ENCODE results near the gene MAP7D3.

Gene MAP7D3

DNA sequence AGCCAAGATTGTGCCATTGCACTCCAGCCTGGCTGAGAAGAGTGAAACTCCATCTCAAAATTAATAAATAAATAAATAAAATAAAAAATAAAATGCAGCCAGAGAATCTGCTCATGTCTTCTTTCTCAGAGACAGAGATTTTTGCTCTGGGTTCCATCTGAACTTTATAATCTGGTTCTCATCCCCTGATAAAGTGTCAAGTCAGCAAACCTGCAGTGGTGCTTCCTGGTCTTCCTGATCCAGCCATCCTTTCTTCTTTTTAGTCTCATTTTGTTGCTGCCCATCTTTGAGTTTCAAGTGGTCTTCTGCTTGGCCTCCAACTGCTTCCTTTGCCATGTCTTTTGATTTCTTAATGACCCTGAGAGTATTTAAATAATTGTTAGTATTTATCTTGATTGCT is 24.1 kb downstream of the MAP7D3 start:
- Mint-ChIP-seq H3K9me3 (no peaks in the 10 kb centered on the region), H3K4me1 (ENCODE audit: low read depth) (peaks cover 27% of the 10 kb centered on the region), H3K4me3 (no peak overlapping the region), H3K27me3 (ENCODE audit: low read depth) (no peaks in the 10 kb centered on the region), H3K36me3 (ENCODE audit: low read depth) (peaks cover 55% of the 10 kb centered on the region), H3K27ac (peak overlapping the region; percentile 24)
- DNase-seq (ENCODE audit: low spot score) = no peak

DNA sequence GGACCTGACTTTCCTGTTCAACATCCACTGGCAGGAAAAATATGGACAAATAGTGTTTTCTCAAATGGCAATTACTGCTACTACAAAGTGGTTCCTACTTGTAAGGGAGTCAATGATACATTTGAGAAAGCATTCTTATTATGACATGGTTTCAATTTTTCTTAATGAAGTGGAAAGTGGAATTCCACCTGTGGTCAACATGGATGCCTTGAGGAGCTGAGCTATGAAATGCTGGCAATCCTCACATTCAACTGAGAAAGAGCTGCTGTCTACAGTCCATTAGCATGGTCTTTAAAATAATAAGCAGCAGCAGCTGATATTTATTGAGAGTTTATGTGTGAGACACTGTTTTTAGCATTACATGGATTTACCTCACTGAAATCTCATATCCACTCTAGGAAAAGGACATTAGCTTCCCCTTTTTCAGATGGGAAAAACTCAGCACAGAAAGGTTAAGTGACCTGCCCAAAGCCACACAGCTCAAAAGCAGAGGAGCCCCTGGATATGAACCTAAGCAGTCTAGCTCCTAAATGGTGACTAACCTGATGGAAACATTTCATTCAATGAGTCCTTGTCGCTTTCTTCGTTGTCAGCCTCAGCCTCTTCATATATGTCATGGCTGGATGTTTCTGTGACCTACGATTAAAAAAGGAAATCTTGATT is 29.2 kb downstream of the MAP7D3 start:
- no peak for DNase-seq (ENCODE audit: low spot score)

DNA sequence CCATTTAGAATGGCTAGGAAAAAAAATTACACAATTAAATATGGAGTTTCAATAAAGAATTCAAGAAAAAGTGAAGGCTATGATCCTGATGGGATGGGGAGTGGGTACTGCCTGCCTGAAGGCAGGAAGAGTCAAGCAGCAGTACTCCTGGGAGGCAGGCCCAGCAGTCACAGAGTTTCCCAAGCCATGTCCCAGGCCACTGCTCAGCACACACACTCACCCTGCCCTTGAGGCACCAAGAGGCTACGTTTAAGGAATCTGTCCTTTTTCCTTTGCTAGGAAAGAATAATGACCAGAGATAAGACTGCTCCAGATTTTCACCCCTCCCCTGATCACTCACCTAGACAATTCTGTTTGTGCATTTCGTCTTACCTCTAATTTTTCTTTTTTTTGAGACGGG is 30.2 kb downstream of the MAP7D3 start:
- Mint-ChIP-seq H3K4me1 (ENCODE audit: low read depth) (peaks cover 17% of the 10 kb centered on the region), H3K27me3 (ENCODE audit: low read depth) (no peaks in the 10 kb centered on the region), H3K27ac (peak overlapping the region; percentile 49), H3K9me3 (no peaks in the 10 kb centered on the region), H3K4me3 (no peak overlapping the region), H3K36me3 (ENCODE audit: low read depth) (peaks cover 55% of the 10 kb centered on the region)
- no peak for DNase-seq (ENCODE audit: low spot score)

More for the DNA sequence above, 29.2 kb downstream of the MAP7D3 start:
- Mint-ChIP-seq H3K27ac (no peak overlapping the region), H3K9me3 (no peaks in the 10 kb centered on the region), H3K27me3 (ENCODE audit: low read depth) (no peaks in the 10 kb centered on the region), H3K4me3 (no peak overlapping the region), H3K36me3 (ENCODE audit: low read depth) (peaks cover 61% of the 10 kb centered on the region), H3K4me1 (ENCODE audit: low read depth) (peaks cover 17% of the 10 kb centered on the region)

DNA sequence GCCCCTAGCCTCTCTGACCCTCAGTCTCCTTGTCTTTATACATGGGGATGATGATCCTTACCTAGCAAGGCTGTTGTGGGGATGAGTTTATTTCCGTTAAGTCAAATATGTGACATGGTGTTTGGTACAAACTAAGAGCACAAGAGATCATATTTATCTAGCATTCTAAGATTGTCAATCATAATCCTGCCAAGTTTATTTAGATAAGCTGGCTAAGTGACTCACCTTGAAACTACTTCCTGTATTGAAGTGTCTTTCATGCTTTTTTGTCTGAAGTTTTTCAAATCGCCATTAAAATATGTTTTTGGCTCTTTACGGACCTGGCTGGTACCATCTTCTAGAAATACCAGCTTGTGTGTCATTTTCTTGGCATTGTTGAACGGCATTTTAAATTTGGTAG is 30.7 kb downstream of the MAP7D3 start:
- peaks cover 52% of the 10 kb centered on the region for H3K36me3 Mint-ChIP-seq (ENCODE audit: low read depth)
- no peaks in the 10 kb centered on the region for H3K9me3 Mint-ChIP-seq
- H3K4me3 Mint-ChIP-seq = no peak overlapping the region
- DNase-seq (ENCODE audit: low spot score) = no peak
- peaks cover 17% of the 10 kb centered on the region for H3K4me1 Mint-ChIP-seq (ENCODE audit: low read depth)
- H3K27ac Mint-ChIP-seq = peak overlapping the region; percentile 49
- H3K27me3 Mint-ChIP-seq (ENCODE audit: low read depth) = no peaks in the 10 kb centered on the region

DNA sequence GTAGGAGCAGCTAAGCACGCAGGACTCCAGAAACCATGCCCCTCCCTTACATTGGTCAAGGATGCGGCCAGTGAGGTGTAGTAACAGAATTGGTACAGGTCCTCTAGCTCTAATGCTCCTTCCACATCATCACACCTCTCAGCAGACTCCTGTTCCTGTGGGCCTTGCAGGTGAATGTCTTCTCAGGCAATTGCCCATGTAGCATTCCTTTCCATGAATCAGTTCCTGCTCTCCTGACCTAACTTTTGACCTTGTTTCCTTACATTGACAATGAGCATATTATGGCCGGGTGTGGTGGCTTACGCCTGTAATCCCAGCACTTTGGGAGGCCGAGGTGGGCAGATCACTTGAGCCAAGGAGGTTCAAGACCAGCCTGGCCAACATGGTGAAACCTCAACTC is 31.3 kb downstream of the MAP7D3 start:
- peaks cover 49% of the 10 kb centered on the region for H3K36me3 Mint-ChIP-seq (ENCODE audit: low read depth)
- no peak for DNase-seq (ENCODE audit: low spot score)

DNA sequence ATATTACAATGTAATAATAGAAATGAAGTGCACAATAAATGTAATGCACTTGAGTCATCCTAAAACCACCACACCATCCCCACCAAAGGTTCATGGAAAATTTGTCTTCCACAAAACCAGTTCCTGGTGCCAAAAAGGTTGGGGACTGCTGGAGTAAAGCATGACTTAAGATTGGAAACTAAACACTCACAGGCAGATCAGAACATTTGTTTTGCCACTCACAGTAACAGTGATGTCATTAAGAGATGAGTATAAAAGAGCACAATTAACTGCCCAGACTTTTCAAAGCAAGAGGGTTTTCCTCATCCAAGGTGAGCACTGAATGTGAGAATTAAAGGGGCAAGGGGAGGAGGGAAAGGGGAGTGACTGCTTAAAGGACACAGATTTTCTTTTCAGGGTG is 35.6 kb downstream of the MAP7D3 start:
- H3K36me3 Mint-ChIP-seq (ENCODE audit: low read depth) = peaks cover 26% of the 10 kb centered on the region
- DNase-seq (ENCODE audit: low spot score) = no peak
- H3K4me3 Mint-ChIP-seq = no peak overlapping the region
- H3K27me3 Mint-ChIP-seq (ENCODE audit: low read depth) = no peaks in the 10 kb centered on the region
- no peak overlapping the region for H3K27ac Mint-ChIP-seq
- H3K9me3 Mint-ChIP-seq = no peaks in the 10 kb centered on the region
- peaks cover 8% of the 10 kb centered on the region for H3K4me1 Mint-ChIP-seq (ENCODE audit: low read depth)

More for the DNA sequence above, 31.3 kb downstream of the MAP7D3 start:
- peaks cover 17% of the 10 kb centered on the region for H3K4me1 Mint-ChIP-seq (ENCODE audit: low read depth)
- H3K27me3 Mint-ChIP-seq (ENCODE audit: low read depth) = no peaks in the 10 kb centered on the region
- H3K9me3 Mint-ChIP-seq = no peaks in the 10 kb centered on the region
- no peak overlapping the region for H3K27ac Mint-ChIP-seq
- H3K4me3 Mint-ChIP-seq = no peak overlapping the region

DNA sequence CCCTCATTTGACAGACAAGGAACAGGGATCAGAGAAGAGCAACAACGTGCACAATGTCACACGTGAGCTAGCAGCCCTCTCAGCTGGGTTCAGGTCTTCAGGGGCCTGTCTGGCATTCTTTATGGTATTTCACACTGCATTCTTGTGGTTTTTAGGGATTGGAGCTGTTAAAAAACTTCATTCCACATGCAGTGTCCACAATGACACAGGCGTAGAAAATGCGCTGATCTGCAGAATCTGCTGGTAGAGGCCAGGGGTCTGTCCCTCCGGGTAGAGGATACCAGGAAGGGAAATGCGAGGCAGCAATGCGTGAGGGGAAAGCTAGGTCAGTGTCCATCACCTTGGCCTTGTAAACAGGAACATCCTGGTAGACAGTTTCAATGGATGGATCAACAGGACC is 36.6 kb downstream of the MAP7D3 start:
- Mint-ChIP-seq H3K27me3 (ENCODE audit: low read depth) (no peaks in the 10 kb centered on the region), H3K9me3 (no peaks in the 10 kb centered on the region), H3K27ac (no peak overlapping the region), H3K4me1 (ENCODE audit: low read depth) (peaks cover 5% of the 10 kb centered on the region), H3K36me3 (ENCODE audit: low read depth) (peaks cover 19% of the 10 kb centered on the region), H3K4me3 (no peak overlapping the region)
- DNase-seq (ENCODE audit: low spot score) = no peak

DNA sequence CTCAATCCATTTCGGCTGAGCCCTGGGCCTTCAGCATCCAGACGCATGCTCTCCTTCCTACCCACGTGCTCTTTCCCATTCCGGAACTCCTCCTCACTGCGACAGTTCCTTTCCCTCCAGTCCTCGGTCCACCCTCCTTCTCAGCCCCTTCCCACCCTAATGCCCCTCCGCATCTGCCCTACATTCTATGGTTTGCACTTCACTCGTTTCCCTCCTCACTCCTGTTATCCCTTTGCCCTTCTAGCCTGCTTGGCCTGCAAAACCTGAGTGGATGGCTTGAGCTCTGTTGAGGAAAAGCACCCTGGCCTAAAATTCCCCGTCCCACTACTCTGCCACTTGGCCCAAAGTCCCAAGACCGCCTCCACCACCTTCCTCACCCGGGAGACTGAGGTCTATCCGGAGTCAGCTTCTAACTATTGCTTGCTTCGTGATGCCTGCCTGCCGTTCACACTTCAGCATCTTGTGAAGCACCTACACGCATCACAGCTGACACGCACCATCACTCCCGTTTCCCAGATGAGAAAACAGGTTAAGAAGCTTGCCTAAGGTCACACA is 38.6 kb downstream of the MAP7D3 start:
- DNase-seq (ENCODE audit: low spot score) = no peak
- Mint-ChIP-seq H3K27me3 (ENCODE audit: low read depth) (no peaks in the 10 kb centered on the region), H3K4me1 (ENCODE audit: low read depth) (no peaks in the 10 kb centered on the region), H3K36me3 (ENCODE audit: low read depth) (peaks cover 6% of the 10 kb centered on the region), H3K9me3 (no peaks in the 10 kb centered on the region), H3K27ac (no peak overlapping the region), H3K4me3 (no peak overlapping the region)

DNA sequence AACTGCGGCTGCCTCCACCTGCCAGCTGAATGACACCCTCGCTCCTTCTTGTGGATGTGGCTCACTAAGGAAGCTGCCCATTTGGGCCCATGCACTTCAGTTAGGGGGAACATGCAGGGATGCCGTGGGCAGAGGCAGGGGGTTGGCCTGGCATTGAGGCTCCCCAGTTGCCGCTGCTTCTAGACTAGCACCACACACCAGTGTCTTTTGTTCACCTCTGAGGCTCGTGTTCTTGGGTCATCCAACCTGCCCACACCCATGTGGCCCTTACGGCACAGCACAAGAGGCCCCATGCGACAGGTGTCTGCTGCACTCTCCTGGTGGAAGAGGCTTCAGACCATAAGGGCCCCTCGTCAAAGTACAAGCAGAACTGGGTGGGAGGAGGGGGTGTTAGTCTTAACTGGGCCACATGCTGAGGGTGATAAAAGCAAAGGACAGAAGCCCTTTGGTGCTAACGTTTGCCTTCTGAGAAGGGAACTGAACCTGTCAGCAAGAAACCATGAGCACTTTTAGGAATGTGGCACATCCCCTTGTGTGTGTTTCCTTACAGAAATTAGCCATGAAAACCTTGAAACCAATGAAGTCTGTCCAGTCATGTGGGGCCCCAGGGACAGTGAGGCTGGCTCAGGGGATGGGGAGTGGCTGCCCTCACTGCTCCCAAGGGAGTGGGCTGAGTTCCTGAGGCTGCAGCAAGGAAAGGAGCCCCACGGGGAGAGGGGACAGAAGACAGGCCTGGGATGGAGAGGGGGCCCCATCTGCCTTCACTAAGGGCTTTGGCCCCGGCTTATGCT is 39.2 kb downstream of the MAP7D3 start:
- H3K27me3 Mint-ChIP-seq (ENCODE audit: low read depth) = no peaks in the 10 kb centered on the region

DNA sequence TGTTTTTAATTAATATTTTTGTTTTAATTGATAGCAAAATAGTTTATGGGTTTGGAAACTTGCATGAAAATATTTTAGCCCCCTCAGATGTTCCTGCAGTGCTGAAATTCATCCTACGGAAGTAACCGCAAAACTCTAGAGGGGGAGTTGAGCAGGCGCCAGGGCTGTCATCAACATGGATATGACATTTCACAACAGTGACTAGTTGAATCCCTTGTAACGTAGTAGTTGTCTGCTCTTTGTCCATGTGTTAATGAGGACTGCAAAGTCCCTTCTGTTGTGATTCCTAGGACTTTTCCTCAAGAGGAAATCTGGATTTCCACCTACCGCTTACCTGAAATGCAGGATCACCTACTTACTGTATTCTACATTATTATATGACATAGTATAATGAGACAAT is 40.4 kb downstream of the MAP7D3 start:
- Mint-ChIP-seq H3K9me3 (no peaks in the 10 kb centered on the region), H3K27ac (no peak overlapping the region), H3K4me1 (ENCODE audit: low read depth) (no peaks in the 10 kb centered on the region), H3K4me3 (no peak overlapping the region), H3K36me3 (ENCODE audit: low read depth) (peaks cover 3% of the 10 kb centered on the region), H3K27me3 (ENCODE audit: low read depth) (no peaks in the 10 kb centered on the region)
- no peak for DNase-seq (ENCODE audit: low spot score)

More for the DNA sequence above, 39.2 kb downstream of the MAP7D3 start:
- H3K4me1 Mint-ChIP-seq (ENCODE audit: low read depth) = no peaks in the 10 kb centered on the region
- no peak overlapping the region for H3K4me3 Mint-ChIP-seq
- DNase-seq (ENCODE audit: low spot score) = no peak
- H3K36me3 Mint-ChIP-seq (ENCODE audit: low read depth) = peaks cover 3% of the 10 kb centered on the region
- no peaks in the 10 kb centered on the region for H3K9me3 Mint-ChIP-seq
- H3K27ac Mint-ChIP-seq = no peak overlapping the region

DNA sequence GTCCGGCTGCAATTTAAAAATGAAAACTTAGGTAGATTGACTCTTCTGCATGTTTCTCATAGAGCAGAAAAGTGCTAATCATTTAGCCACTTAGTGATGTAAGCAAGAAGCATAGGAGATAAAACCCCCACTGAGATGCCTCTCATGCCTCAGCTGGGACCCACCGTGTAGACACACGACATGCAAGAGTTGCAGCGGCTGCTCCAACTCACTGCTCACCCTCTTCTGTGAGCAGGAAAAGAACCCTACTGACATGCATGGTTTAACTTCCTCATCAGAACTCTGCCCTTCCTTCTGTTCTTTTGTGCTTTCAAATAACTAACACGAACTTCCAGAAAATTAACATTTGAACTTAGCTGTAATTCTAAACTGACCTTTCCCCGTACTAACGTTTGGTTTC is 41.0 kb downstream of the MAP7D3 start:
- Mint-ChIP-seq H3K9me3 (no peaks in the 10 kb centered on the region), H3K4me3 (no peak overlapping the region), H3K27me3 (ENCODE audit: low read depth) (no peaks in the 10 kb centered on the region), H3K4me1 (ENCODE audit: low read depth) (no peaks in the 10 kb centered on the region), H3K27ac (no peak overlapping the region), H3K36me3 (ENCODE audit: low read depth) (no peaks in the 10 kb centered on the region)
- DNase-seq (ENCODE audit: low spot score) = no peak

DNA sequence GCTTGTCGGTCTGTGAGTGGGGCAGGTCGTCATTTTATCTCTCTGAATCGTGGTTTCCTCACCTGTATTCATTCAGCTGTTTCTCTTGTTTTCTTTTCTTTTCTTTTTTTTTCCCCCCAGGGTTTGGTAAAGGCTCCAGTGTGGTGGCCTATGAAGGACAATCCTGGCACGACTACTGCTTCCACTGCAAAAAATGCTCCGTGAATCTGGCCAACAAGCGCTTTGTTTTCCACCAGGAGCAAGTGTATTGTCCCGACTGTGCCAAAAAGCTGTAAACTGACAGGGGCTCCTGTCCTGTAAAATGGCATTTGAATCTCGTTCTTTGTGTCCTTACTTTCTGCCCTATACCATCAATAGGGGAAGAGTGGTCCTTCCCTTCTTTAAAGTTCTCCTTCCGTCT is 41.4 kb downstream of the MAP7D3 start:
- H3K36me3 Mint-ChIP-seq (ENCODE audit: low read depth) = no peaks in the 10 kb centered on the region
- H3K4me1 Mint-ChIP-seq (ENCODE audit: low read depth) = peaks cover 4% of the 10 kb centered on the region
- DNase-seq (ENCODE audit: low spot score) = no peak
- H3K4me3 Mint-ChIP-seq = no peak overlapping the region
- no peaks in the 10 kb centered on the region for H3K9me3 Mint-ChIP-seq
- H3K27ac Mint-ChIP-seq = no peak overlapping the region
- H3K27me3 Mint-ChIP-seq (ENCODE audit: low read depth) = no peaks in the 10 kb centered on the region

DNA sequence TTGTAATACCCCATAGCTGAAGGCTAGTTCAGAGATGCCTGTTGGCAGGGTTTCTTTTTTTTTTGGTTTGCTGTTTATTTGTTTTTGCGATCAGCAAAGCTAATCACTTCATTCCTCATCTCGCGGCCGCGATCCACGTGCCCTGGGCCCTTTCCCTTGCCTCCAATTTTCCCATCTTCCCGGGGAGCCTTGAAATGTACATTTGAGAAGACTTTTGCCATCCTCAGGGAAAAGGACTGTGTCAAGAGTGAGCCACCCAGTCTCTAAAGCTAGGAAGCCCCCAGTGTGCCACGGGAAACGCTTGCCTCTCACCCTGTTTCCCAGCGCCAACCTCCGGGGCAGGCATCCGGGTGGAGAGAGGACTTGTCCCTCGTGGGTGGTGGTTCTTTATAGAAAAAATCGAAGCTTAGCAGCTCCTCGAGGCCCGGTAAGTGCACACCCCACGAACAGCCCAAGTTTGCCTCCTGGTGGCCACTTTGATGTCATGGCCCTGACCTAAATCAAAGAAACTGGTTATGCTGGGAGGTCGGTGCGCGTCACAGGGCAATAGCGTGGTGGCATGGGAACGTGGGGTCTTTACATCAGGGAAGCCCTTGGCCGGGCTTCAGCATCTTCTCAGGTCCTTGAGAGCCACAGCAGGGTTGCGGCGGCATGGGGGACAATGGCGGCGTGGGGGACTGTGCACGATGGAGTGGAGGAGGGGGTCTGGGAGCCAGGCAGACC is 42.0 kb downstream of the MAP7D3 start:
- DNase-seq (ENCODE audit: low spot score) = no peak
- Mint-ChIP-seq H3K9me3 (no peaks in the 10 kb centered on the region), H3K27ac (no peak overlapping the region), H3K4me3 (no peak overlapping the region), H3K36me3 (ENCODE audit: low read depth) (no peaks in the 10 kb centered on the region), H3K4me1 (ENCODE audit: low read depth) (peaks cover 8% of the 10 kb centered on the region), H3K27me3 (ENCODE audit: low read depth) (no peaks in the 10 kb centered on the region)

DNA sequence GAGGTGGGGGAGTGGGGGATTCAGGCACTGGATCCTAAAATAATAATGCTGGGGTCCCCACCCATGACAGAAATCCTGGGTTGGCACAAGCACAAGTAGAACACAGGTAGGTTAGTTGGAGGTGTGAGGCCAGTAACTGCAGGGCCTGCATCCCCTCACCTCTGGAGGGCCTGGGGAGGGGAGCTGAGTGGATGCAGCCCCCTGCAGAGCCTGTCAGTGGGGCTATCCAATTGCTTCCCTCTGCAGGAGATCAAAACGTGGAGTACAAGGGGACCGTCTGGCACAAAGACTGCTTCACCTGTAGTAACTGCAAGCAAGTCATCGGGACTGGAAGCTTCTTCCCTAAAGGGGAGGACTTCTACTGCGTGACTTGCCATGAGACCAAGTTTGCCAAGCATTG is 43.7 kb downstream of the MAP7D3 start:
- DNase-seq (ENCODE audit: low spot score) = no peak
- H3K36me3 Mint-ChIP-seq (ENCODE audit: low read depth) = no peaks in the 10 kb centered on the region
- H3K27me3 Mint-ChIP-seq (ENCODE audit: low read depth) = no peaks in the 10 kb centered on the region
- H3K4me1 Mint-ChIP-seq (ENCODE audit: low read depth) = peaks cover 21% of the 10 kb centered on the region
- no peaks in the 10 kb centered on the region for H3K9me3 Mint-ChIP-seq
- H3K27ac Mint-ChIP-seq = no peak overlapping the region
- no peak overlapping the region for H3K4me3 Mint-ChIP-seq

All from T-helper 2 cell treated with Interferon-gamma antibody and Interleukin-4, amounts not matched to agents 5 μg/mL and 100 μg/mL, for 36 hours (primary cell).